CMK (cell line): ENCODE measurements around the gene CDH10.

Experiments used
- DNase-seq: peaks from one replicate; pipeline ENCODE4 v3.0.0-alpha.2; 2010; ENCODE audit warnings: low read depth

Gene CDH10

GRCh38 chr5:24480952-24481351 lies 163.8 kb downstream of the CDH10 start:
- DNase-seq, result no peak

DNA sequence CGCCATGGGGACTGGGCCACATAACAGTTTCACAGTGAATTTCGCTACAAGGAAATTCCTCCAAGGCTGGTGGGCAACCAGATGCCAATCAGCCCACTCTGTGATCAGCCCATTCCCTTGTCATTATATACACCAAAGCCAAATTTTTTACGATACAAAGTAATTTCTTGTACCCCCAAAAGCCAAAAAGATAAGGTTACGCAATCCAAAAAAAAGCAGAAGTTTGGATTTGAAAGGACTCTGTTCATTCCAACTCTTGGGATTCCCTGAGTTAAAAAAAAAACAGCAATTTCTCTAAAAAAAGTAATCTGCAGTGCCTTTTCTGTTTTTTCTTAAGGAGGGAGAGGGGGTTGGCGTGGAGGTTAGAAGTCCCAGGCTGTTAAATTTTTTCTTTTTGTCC lies 166.8 kb downstream of the CDH10 start:
- no peak for DNase-seq

- no peak for DNase-seq
Observed at GRCh38 chr5:24475101-24475500, 169.7 kb downstream of the CDH10 start.

DNA sequence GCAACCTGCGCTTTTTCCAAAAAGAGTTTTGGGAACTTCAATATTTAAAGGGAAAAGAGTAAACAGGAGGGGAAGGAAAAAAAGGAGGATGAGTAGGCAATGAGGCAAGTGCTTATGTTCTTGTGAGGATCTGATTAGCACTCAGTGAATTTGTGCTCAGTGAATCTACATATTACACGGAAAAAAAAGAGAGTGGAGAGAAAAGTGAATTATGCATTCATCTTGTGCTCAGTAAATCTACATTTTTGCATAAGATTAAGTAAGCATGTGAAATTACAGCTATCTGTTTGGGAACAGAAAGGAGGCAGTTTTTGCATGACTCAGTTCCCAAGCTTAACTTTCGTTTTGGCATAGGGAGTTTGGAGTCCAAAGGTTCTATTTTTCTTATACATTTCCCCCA lies 170.1 kb downstream of the CDH10 start:
- no peak for DNase-seq

- DNase-seq, result no peak
Observed at GRCh38 chr5:24472518-24472917, 172.3 kb downstream of the CDH10 start.

GRCh38 chr5:24444414-24444813 lies 200.4 kb downstream of the CDH10 start:
- no peak for DNase-seq

GRCh38 chr5:24439465-24439864 lies 205.3 kb downstream of the CDH10 start:
- DNase-seq, result no peak
